ENCODE data around the gene RBBP8. TPM values are rescaled to one million over a fixed set of nuclear protein-coding genes. Genes with fewer than 3 reads are reported as not detected.

The RBBP8 gene
- total and polyA plus RNA-seq, 2 donors, result 76.7 to 93.8 TPM

DNA sequence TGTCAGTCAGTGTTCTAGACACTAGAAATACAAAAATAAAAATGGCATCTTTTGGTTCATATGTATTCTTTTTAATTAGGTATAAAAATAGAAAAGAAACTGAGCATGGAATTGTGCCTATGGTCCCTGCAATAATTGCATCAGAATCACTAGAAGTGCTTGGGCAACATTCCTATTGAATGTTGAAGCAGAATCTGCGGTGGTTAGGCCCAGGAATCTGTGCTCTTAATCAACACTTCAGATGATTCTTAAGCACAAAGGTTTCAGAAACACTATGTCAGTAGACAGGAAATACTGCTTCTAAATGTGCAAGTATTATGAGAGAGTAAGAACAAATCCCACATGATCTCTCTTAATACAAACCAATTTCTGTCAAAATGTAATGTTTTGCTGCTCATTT, 20.3 kb upstream of the RBBP8 start:
- no peak overlapping the region for H3K27ac ChIP-seq (ENCODE audit: low read depth in 1 of 2, low read length in 1 of 2)
- H3K4me1 ChIP-seq (ENCODE audit: control insufficient read depth in 2 of 2, insufficient read depth in 2 of 2, low read length in 2 of 2), result no peaks in the 10 kb centered on the region
- H3K36me3 ChIP-seq (ENCODE audit: control insufficient read depth in 2 of 2, insufficient read depth in 2 of 2, low read length in 1 of 2), result no peaks in the 10 kb centered on the region
- H3K27me3 ChIP-seq (ENCODE audit: control insufficient read depth in 2 of 2, insufficient read depth in 1 of 2, low read length in 1 of 2), result no peaks in the 10 kb centered on the region
- no peaks in the 10 kb centered on the region for H3K9me3 ChIP-seq (ENCODE audit: control insufficient read depth in 2 of 2, insufficient read depth in 1 of 2, low read length in 1 of 2)
- H3K4me3 ChIP-seq (ENCODE audit: low read length in 2 of 2), result no peak overlapping the region
- DNase-seq (ENCODE audit: low read depth in 6 of 9, low spot score in 9 of 9), result no peak
- WGBS, result 95% methylated on average over 1 of the region's 1 CpG

DNA sequence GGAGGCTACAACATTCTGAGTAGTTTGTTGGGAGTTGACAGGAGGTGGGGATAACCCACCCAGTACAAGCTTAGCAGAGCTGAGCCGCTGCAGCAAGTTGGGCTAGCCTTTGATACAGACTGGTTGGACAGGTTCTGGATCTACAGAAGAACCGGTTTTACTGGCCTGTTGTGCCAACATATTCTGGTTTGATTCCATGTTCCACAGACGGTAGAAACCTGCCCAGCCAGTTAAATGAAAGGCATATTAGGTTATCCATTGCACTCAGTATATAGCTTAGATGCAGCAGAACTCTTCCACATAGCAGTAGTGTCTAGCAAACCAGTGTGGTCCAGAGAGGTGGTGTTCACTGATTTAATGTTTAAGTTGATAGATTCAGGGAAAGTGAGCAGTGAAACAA, 19.3 kb upstream of the RBBP8 start:
- H3K4me1 ChIP-seq (ENCODE audit: control insufficient read depth in 2 of 2, insufficient read depth in 2 of 2, low read length in 2 of 2), result no peaks in the 10 kb centered on the region
- H3K27ac ChIP-seq (ENCODE audit: low read depth in 1 of 2, low read length in 1 of 2), result no peak overlapping the region
- H3K9me3 ChIP-seq (ENCODE audit: control insufficient read depth in 2 of 2, insufficient read depth in 1 of 2, low read length in 1 of 2), result no peaks in the 10 kb centered on the region
- no peak overlapping the region for H3K4me3 ChIP-seq (ENCODE audit: low read length in 2 of 2)
- DNase-seq (ENCODE audit: low read depth in 6 of 9, low spot score in 9 of 9), result peak in 2 of 9 donors; percentile 6 to 41
- WGBS, result 96% methylated on average over 3 of the region's 3 CpGs
- no peaks in the 10 kb centered on the region for H3K36me3 ChIP-seq (ENCODE audit: control insufficient read depth in 2 of 2, insufficient read depth in 2 of 2, low read length in 1 of 2)
- H3K27me3 ChIP-seq (ENCODE audit: control insufficient read depth in 2 of 2, insufficient read depth in 1 of 2, low read length in 1 of 2), result no peaks in the 10 kb centered on the region

DNA sequence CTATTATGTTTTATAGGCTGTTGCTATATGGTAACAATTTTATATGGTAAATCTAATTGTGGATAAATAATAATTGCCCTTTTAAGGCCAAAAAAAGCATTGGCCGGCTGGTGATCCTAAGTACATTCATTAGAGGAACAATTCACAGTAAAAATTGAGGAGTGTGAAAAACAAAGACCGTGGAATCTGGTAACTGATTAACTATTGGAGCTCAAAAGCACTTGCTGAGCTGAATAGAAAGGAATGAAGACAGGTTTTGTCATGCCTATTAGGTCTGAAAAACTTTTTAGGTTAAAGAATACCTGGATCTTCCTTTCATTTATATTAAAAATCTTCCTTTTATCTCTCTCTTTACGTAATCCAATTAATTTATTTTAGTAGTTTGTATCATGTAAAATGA, 18.5 kb upstream of the RBBP8 start:
- H3K27ac ChIP-seq (ENCODE audit: low read depth in 1 of 2, low read length in 1 of 2), result no peak overlapping the region
- H3K27me3 ChIP-seq (ENCODE audit: control insufficient read depth in 2 of 2, insufficient read depth in 1 of 2, low read length in 1 of 2), result no peaks in the 10 kb centered on the region
- H3K9me3 ChIP-seq (ENCODE audit: control insufficient read depth in 2 of 2, insufficient read depth in 1 of 2, low read length in 1 of 2), result no peaks in the 10 kb centered on the region
- no peaks in the 10 kb centered on the region for H3K36me3 ChIP-seq (ENCODE audit: control insufficient read depth in 2 of 2, insufficient read depth in 2 of 2, low read length in 1 of 2)
- H3K4me1 ChIP-seq (ENCODE audit: control insufficient read depth in 2 of 2, insufficient read depth in 2 of 2, low read length in 2 of 2), result no peaks in the 10 kb centered on the region
- 95% methylated on average over 3 of the region's 3 CpGs for WGBS
- DNase-seq (ENCODE audit: low read depth in 6 of 9, low spot score in 9 of 9), result no peak
- H3K4me3 ChIP-seq (ENCODE audit: low read length in 2 of 2), result peak overlapping the region in 1 of 2 donors; percentile 14

DNA sequence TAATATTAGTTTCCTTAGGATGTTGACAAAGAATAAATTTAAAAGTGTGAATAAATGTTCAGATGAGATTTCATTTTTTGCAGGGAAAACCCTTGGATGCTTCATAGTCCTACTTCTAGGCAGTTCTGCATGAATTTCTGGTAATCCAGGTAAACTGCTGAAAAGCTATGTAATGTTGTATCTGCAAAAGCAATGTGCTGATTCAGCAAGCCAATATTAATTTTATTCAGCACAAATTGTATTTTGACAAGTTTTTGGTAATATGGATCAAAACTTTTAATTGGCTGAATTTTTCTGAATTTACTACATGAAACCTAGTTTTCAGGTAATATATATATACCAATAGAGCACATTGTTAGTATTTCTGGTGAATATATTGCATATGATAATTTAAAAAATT, 17.8 kb upstream of the RBBP8 start:
- Histone ChIP-seq H3K27ac (ENCODE audit: low read depth in 1 of 2, low read length in 1 of 2) (no peak overlapping the region), H3K9me3 (ENCODE audit: control insufficient read depth in 2 of 2, insufficient read depth in 1 of 2, low read length in 1 of 2) (no peaks in the 10 kb centered on the region), H3K4me3 (ENCODE audit: low read length in 2 of 2) (no peak overlapping the region), H3K4me1 (ENCODE audit: control insufficient read depth in 2 of 2, insufficient read depth in 2 of 2, low read length in 2 of 2) (no peaks in the 10 kb centered on the region), H3K36me3 (ENCODE audit: control insufficient read depth in 2 of 2, insufficient read depth in 2 of 2, low read length in 1 of 2) (no peaks in the 10 kb centered on the region), H3K27me3 (ENCODE audit: control insufficient read depth in 2 of 2, insufficient read depth in 1 of 2, low read length in 1 of 2) (no peaks in the 10 kb centered on the region)
- no peak for DNase-seq (ENCODE audit: low read depth in 6 of 9, low spot score in 9 of 9)

DNA sequence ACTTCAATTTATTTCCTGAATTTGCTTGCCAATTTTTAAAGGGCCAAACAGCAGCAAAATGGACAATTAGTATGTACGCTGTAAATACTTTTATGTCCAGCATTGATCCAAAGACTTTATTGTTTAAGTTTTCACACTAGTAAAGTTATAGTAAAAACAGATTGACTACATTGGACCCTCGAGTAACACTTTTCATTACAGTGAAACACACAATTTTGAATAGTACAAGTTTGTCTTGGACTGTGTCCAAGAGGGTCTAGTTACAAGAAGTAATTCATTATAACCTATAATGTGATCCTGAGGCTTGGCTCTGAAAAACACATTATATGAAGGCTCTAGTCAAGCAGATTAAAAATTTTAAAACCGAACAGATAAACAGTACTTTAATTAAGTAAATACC, 11.4 kb upstream of the RBBP8 start:
- Histone ChIP-seq H3K4me3 (ENCODE audit: low read length in 2 of 2) (no peak overlapping the region), H3K36me3 (ENCODE audit: control insufficient read depth in 2 of 2, insufficient read depth in 2 of 2, low read length in 1 of 2) (no peaks in the 10 kb centered on the region), H3K4me1 (ENCODE audit: control insufficient read depth in 2 of 2, insufficient read depth in 2 of 2, low read length in 2 of 2) (peaks cover 0 to 4% of the 10 kb centered on the region in 2 donors), H3K27ac (ENCODE audit: low read depth in 1 of 2, low read length in 1 of 2) (no peak overlapping the region), H3K27me3 (ENCODE audit: control insufficient read depth in 2 of 2, insufficient read depth in 1 of 2, low read length in 1 of 2) (no peaks in the 10 kb centered on the region), H3K9me3 (ENCODE audit: control insufficient read depth in 2 of 2, insufficient read depth in 1 of 2, low read length in 1 of 2) (no peaks in the 10 kb centered on the region)
- DNase-seq (ENCODE audit: low read depth in 6 of 9, low spot score in 9 of 9), result no peak
- 64% methylated on average over 3 of the region's 3 CpGs for WGBS

DNA sequence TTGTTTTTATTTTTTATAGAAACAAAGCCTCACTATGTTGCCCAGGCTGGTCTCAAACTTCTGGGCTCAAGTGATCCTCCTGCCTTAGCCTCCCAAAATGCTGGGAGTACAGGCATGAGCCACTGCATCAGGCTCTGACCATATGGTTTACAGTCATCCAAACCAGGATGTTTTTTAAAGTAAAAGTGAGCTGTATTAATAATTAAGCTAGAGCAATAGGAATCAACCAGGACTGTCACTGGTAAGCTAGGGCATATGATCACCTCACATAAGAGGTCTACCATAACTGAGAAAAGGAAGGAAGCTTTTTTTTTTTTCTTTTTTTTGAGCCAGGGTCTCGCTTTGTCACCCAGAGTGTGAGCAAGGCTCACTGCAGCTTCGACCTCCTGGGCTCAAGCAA, 8.5 kb upstream of the RBBP8 start:
- Histone ChIP-seq H3K4me3 (ENCODE audit: low read length in 2 of 2) (no peak overlapping the region), H3K9me3 (ENCODE audit: control insufficient read depth in 2 of 2, insufficient read depth in 1 of 2, low read length in 1 of 2) (no peaks in the 10 kb centered on the region), H3K36me3 (ENCODE audit: control insufficient read depth in 2 of 2, insufficient read depth in 2 of 2, low read length in 1 of 2) (no peaks in the 10 kb centered on the region), H3K27me3 (ENCODE audit: control insufficient read depth in 2 of 2, insufficient read depth in 1 of 2, low read length in 1 of 2) (no peaks in the 10 kb centered on the region), H3K27ac (ENCODE audit: low read depth in 1 of 2, low read length in 1 of 2) (no peak overlapping the region), H3K4me1 (ENCODE audit: control insufficient read depth in 2 of 2, insufficient read depth in 2 of 2, low read length in 2 of 2) (peaks cover 0 to 4% of the 10 kb centered on the region in 2 donors)
- WGBS, result 94% methylated on average over 2 of the region's 2 CpGs
- DNase-seq (ENCODE audit: low read depth in 6 of 9, low spot score in 9 of 9), result no peak

DNA sequence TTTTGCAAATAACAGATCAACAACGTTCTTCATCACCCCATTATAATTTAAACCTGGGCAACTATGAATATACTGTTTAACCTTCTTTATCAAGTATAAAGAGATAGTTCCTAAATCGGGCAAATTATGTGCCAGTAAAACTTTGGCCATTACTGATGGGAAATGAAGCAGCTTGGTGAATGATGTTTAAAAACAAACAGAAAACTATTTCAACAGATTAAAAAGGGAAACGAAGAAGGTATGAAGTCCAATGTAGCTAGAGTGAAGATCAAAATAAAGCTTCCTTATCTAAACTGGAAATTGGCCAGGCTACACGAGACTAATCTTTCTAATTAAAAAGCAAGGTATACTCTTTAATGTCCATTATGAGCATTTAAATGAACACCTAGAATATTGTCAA, 6.7 kb upstream of the RBBP8 start:
- Histone ChIP-seq H3K27me3 (ENCODE audit: control insufficient read depth in 2 of 2, insufficient read depth in 1 of 2, low read length in 1 of 2) (no peaks in the 10 kb centered on the region), H3K4me1 (ENCODE audit: control insufficient read depth in 2 of 2, insufficient read depth in 2 of 2, low read length in 2 of 2) (peaks cover 0 to 4% of the 10 kb centered on the region in 2 donors), H3K9me3 (ENCODE audit: control insufficient read depth in 2 of 2, insufficient read depth in 1 of 2, low read length in 1 of 2) (no peaks in the 10 kb centered on the region), H3K36me3 (ENCODE audit: control insufficient read depth in 2 of 2, insufficient read depth in 2 of 2, low read length in 1 of 2) (no peaks in the 10 kb centered on the region), H3K4me3 (ENCODE audit: low read length in 2 of 2) (no peak overlapping the region), H3K27ac (ENCODE audit: low read depth in 1 of 2, low read length in 1 of 2) (no peak overlapping the region)
- DNase-seq (ENCODE audit: low read depth in 6 of 9, low spot score in 9 of 9), result no peak
- 94% methylated on average over 4 of the region's 4 CpGs for WGBS

DNA sequence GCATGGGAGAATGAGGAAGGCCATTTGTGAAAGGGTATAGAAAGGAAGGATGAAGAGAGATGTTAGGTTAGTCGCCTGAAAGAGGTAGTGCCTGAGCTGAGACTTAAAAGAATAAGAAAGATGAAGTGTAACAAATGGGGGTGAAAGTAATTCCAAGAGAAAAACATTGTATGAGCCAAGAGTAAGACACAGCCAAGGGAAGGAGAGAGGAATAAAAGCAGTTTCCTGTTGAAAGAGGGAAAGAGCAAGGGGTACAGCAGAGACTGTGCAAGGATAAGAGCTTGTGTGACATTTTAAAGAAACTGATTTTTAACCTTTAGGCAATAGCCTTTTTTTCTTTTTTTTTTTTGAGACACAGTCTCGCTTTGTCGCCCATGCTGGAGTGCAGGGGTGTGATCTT, 4.8 kb upstream of the RBBP8 start:
- no peak overlapping the region for H3K4me3 ChIP-seq (ENCODE audit: low read length in 2 of 2)
- no peaks in the 10 kb centered on the region for H3K9me3 ChIP-seq (ENCODE audit: control insufficient read depth in 2 of 2, insufficient read depth in 1 of 2, low read length in 1 of 2)
- no peaks in the 10 kb centered on the region for H3K27me3 ChIP-seq (ENCODE audit: control insufficient read depth in 2 of 2, insufficient read depth in 1 of 2, low read length in 1 of 2)
- no peaks in the 10 kb centered on the region for H3K36me3 ChIP-seq (ENCODE audit: control insufficient read depth in 2 of 2, insufficient read depth in 2 of 2, low read length in 1 of 2)
- peaks cover 0 to 7% of the 10 kb centered on the region in 2 donors for H3K4me1 ChIP-seq (ENCODE audit: control insufficient read depth in 2 of 2, insufficient read depth in 2 of 2, low read length in 2 of 2)
- WGBS, result 95% methylated on average over 3 of the region's 3 CpGs
- no peak overlapping the region for H3K27ac ChIP-seq (ENCODE audit: low read depth in 1 of 2, low read length in 1 of 2)
- no peak for DNase-seq (ENCODE audit: low read depth in 6 of 9, low spot score in 9 of 9)

DNA sequence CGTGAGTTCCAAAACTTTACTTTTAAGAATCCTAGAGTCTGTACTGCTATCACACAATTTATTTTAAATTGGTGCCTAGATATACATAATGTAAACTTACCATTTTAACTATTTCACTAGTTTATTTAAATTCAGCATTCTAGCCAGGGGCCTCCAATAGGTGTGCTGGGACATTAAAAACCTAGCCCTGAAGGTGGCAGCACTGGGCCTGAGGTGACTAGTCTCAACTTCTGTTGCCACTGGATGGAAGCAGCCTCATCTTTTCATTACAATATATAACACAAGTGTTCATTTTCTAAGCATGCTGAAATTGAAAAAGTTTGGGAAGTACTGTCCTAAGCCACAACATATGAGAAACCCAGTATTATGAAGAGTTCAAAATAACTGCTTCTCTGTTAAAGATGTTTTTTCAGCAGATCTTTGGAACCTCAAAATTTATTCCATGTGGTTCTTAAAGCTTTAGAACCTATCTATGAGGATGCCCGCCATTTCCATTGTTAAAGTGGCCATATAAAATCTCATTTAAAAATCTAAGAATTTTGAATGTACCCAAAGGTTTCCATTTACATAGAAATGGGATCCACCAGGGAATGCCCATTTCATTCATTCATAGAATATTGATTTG, 2.9 kb upstream of the RBBP8 start:
- H3K27me3 ChIP-seq (ENCODE audit: control insufficient read depth in 2 of 2, insufficient read depth in 1 of 2, low read length in 1 of 2), result no peaks in the 10 kb centered on the region
- 98% methylated on average over 2 of the region's 2 CpGs for WGBS
- peak; percentile 26 to 87 (median 70) for DNase-seq (ENCODE audit: low read depth in 6 of 9, low spot score in 9 of 9)
- H3K9me3 ChIP-seq (ENCODE audit: control insufficient read depth in 2 of 2, insufficient read depth in 1 of 2, low read length in 1 of 2), result no peaks in the 10 kb centered on the region
- no peak overlapping the region for H3K4me3 ChIP-seq (ENCODE audit: low read length in 2 of 2)
- peaks cover 0 to 7% of the 10 kb centered on the region in 2 donors for H3K4me1 ChIP-seq (ENCODE audit: control insufficient read depth in 2 of 2, insufficient read depth in 2 of 2, low read length in 2 of 2)
- H3K36me3 ChIP-seq (ENCODE audit: control insufficient read depth in 2 of 2, insufficient read depth in 2 of 2, low read length in 1 of 2), result no peaks in the 10 kb centered on the region
- no peak overlapping the region for H3K27ac ChIP-seq (ENCODE audit: low read depth in 1 of 2, low read length in 1 of 2)

DNA sequence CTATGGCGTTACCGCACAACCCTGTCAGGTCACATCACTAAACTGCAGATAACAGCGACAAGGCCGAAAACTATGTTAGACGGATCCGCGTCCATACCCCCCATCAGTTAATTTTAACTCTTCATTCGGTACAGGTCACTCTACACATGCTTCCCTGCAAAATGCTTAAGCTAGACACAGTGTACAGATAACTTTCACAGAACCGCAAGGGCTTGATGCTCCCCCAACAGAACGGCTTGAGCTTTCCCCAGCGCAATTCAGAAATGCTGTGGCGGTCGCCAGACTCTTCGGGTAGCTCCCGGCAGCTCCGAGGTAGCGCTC, 283 bp upstream of the RBBP8 start:
- DNase-seq (ENCODE audit: low read depth in 6 of 9, low spot score in 9 of 9), result peak in 2 of 9 donors; percentile 36 to 43
- peak overlapping the region; percentile 68 to 84 for H3K4me3 ChIP-seq (ENCODE audit: low read length in 2 of 2)
- 1% methylated on average over 17 of the region's 17 CpGs for WGBS
- H3K9me3 ChIP-seq (ENCODE audit: control insufficient read depth in 2 of 2, insufficient read depth in 1 of 2, low read length in 1 of 2), result no peaks in the 10 kb centered on the region
- peaks cover 0 to 7% of the 10 kb centered on the region in 2 donors for H3K4me1 ChIP-seq (ENCODE audit: control insufficient read depth in 2 of 2, insufficient read depth in 2 of 2, low read length in 2 of 2)
- H3K27ac ChIP-seq (ENCODE audit: low read depth in 1 of 2, low read length in 1 of 2), result peak overlapping the region; percentile 93 to 94
- peaks cover 1 to 5% of the 10 kb centered on the region in 2 donors for H3K36me3 ChIP-seq (ENCODE audit: control insufficient read depth in 2 of 2, insufficient read depth in 2 of 2, low read length in 1 of 2)
- no peaks in the 10 kb centered on the region for H3K27me3 ChIP-seq (ENCODE audit: control insufficient read depth in 2 of 2, insufficient read depth in 1 of 2, low read length in 1 of 2)
